ENCODE data around the gene RAB3GAP1. TPM values are rescaled to one million over a fixed set of nuclear protein-coding genes. Genes with fewer than 3 reads are reported as not detected.

RAB3GAP1 gene
- total RNA-seq, 1 experiment from 2014 or later = 38.6 TPM

DNA sequence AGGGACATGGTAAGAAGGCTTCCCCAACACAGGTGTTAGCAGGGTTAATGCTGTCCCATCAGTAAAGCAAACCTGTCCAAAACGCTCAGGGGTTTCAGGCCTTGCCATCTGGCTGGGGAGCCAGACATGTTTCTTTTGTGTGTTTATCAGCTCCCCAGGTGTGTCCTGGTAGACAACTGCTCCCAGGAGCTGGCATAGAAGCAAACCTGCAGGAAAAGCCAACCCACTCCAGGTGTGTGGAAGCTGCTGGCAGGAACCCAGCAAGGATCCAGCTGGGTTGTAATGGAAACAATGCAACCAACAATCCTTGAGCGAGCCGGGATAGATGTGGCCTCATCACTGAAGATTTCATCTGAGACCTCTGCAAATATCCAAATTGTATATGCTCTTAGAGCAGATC, 123.1 kb downstream of the RAB3GAP1 start:
- Histone ChIP-seq H3K4me1 (ENCODE audit: control insufficient read depth, insufficient read depth, low read length) (no peaks in the 10 kb centered on the region), H3K9me3 (ENCODE audit: control insufficient read depth, insufficient read depth, low read depth, low read length) (no peaks in the 10 kb centered on the region), H3K27me3 (ENCODE audit: control insufficient read depth, insufficient read depth, low read length) (no peaks in the 10 kb centered on the region), H3K36me3 (ENCODE audit: control insufficient read depth, insufficient read depth, low read length) (no peaks in the 10 kb centered on the region; the same call in 1 of the 2 replicates), H3K27ac (ENCODE audit: low read length) (no peak overlapping the region), H3K4me3 (ENCODE audit: low read depth in 2 of 2, low read length in 2 of 2) (no peak overlapping the region)
- no peak for ATAC-seq
- TF ChIP-seq TCF7L2 (IDR thresholded peaks at IDR 0.05; ENCODE audit: low read depth, low read length) (no peak), REST (IDR thresholded peaks at IDR 0.05; ENCODE audit: insufficient read depth in 1 of 2, low read depth in 2 of 2, low read length in 1 of 2) (no peak), SIN3A (IDR thresholded peaks at IDR 0.05; ENCODE audit: borderline replicate concordance, insufficient read depth, low read depth, low read length) (no peak), POLR2AphosphoS5 (IDR thresholded peaks at IDR 0.05; ENCODE audit: low read depth, low read length) (no peak), CTCF (IDR thresholded peaks at IDR 0.05) (no peak)
- no TSS peak for BruUV-seq (replicated peaks)
- CTCF ChIA-PET = no interaction called here
- intact Hi-C loops (cut with micrococcal nuclease; ENCODE audit: unreplicated experiment) = no loop called here
- DNase-seq (ENCODE audit: low read depth, low spot score) = no peak
- POLR2A ChIA-PET = no interaction called here
- in situ Hi-C loops (cut with HindIII; ENCODE audit: low pct_unique_long_range_greater_than_20kb, low sequenced_read_pairs) = no loop called here

GRCh38 chr2:135179689-135180088, 127.6 kb downstream of the RAB3GAP1 start:
- no peaks in the 10 kb centered on the region for H3K4me1 ChIP-seq (ENCODE audit: control insufficient read depth, insufficient read depth, low read length)
- H3K27me3 ChIP-seq (ENCODE audit: control insufficient read depth, insufficient read depth, low read length) = no peaks in the 10 kb centered on the region
- H3K9me3 ChIP-seq (ENCODE audit: control insufficient read depth, insufficient read depth, low read depth, low read length) = no peaks in the 10 kb centered on the region
- CTCF ChIA-PET = no interaction called here
- no TSS peak for BruUV-seq (replicated peaks)
- DNase-seq (ENCODE audit: low read depth, low spot score) (no peak), ATAC-seq (no peak)
- TF ChIP-seq CTCF (IDR thresholded peaks at IDR 0.05) (no peak), REST (IDR thresholded peaks at IDR 0.05; ENCODE audit: insufficient read depth in 1 of 2, low read depth in 2 of 2, low read length in 1 of 2) (no peak), SIN3A (IDR thresholded peaks at IDR 0.05; ENCODE audit: borderline replicate concordance, insufficient read depth, low read depth, low read length) (no peak), POLR2AphosphoS5 (IDR thresholded peaks at IDR 0.05; ENCODE audit: low read depth, low read length) (no peak), TCF7L2 (IDR thresholded peaks at IDR 0.05; ENCODE audit: low read depth, low read length) (no peak)
- no peak overlapping the region for H3K4me3 ChIP-seq (ENCODE audit: low read depth in 2 of 2, low read length in 2 of 2)
- in situ Hi-C loops (cut with HindIII; ENCODE audit: low pct_unique_long_range_greater_than_20kb, low sequenced_read_pairs) = no loop called here
- H3K27ac ChIP-seq (ENCODE audit: low read length) = no peak overlapping the region
- H3K36me3 ChIP-seq (ENCODE audit: control insufficient read depth, insufficient read depth, low read length) = no peaks in the 10 kb centered on the region
- POLR2A ChIA-PET = no interaction called here
- intact Hi-C loops (cut with micrococcal nuclease; ENCODE audit: unreplicated experiment) = no loop called here
